ENCODE measurements around the gene FUOM.
A peak's percentile ranks its signal among the peaks of the same experiment; 100 is the strongest.

Gene FUOM

GRCh38 chr10:133309100-133309719, 48.6 kb downstream of the FUOM start:
- TF ChIP-seq HDGF (IDR thresholded peaks at IDR 0.05; ENCODE audit: borderline replicate concordance) (peak; percentile 77; the same call in 1 of the 2 replicates), TARDBP (IDR thresholded peaks at IDR 0.05) (no peak)
- CTCF ChIA-PET = no interaction called here
- peak; percentile 99 for DNase-seq (ENCODE audit: extremely low spot score)
- POLR2A ChIA-PET = no interaction called here

- TF ChIP-seq ARNT (IDR thresholded peaks at IDR 0.05) (peak; percentile 60), LEF1 (IDR thresholded peaks at IDR 0.05; ENCODE audit: borderline replicate concordance) (peak; percentile 78; the same call in 1 of the 2 replicates), CTBP1 (IDR thresholded peaks at IDR 0.05; ENCODE audit: borderline replicate concordance) (no peak), BHLHE40 (IDR thresholded peaks at IDR 0.05; ENCODE audit: borderline replicate concordance) (no peak), TARDBP (IDR thresholded peaks at IDR 0.05) (no peak), FOXA1 (IDR thresholded peaks at IDR 0.05) (no peak), FOXM1 (IDR thresholded peaks at IDR 0.05; ENCODE audit: borderline replicate concordance) (peak; percentile 95; the same call in 1 of the 2 replicates)
- ChIA-PET POLR2A (interaction anchor here (1.0 kb wide), 1 partner anchor 21 kb away, joined by 3 read pairs; no protein-coding TSS in a partner anchor), CTCF (interaction anchor here (0.9 kb wide), 1 partner anchor 20 kb away, joined by 3 read pairs; no protein-coding TSS in a partner anchor)
- DNase-seq (ENCODE audit: extremely low spot score) = peak; percentile 92
These were observed 49.3 kb downstream of the FUOM start, which contains the start of the genes TUBGCP2 and ZNF511 for GRCh38 chr10:133308421-133309099. TUBGCP2 (minus strand) TSS chr10:133308872; CDS start chr10:133302941, 5,931 bp downstream. ZNF511 (plus strand) TSS chr10:133308914; CDS start chr10:133308944, 30 bp downstream.

- ChIA-PET CTCF (interaction anchor here (0.7 to 1.3 kb wide), 4 partner anchors 11 to 163 kb away, joined by 3 to 5 read pairs (median 3); no protein-coding TSS in a partner anchor), POLR2A (interaction anchor here (0.7 to 1.7 kb wide), 3 partner anchors 16 to 22 kb away, joined by 3 to 5 read pairs (median 3); no protein-coding TSS in a partner anchor)
- DNase-seq (ENCODE audit: extremely low spot score) = peak; percentile 74
- TF ChIP-seq TARDBP (IDR thresholded peaks at IDR 0.05) (no peak), LEF1 (IDR thresholded peaks at IDR 0.05; ENCODE audit: borderline replicate concordance) (no peak), FOXA1 (IDR thresholded peaks at IDR 0.05) (no peak), L3MBTL2 (conservative IDR thresholded peaks at IDR 0.05) (no peak), ARNT (IDR thresholded peaks at IDR 0.05) (no peak), BHLHE40 (IDR thresholded peaks at IDR 0.05; ENCODE audit: borderline replicate concordance) (no peak), SUZ12 (IDR thresholded peaks at IDR 0.05) (no peak), ZNF384 (IDR thresholded peaks at IDR 0.05) (no peak), CTBP1 (IDR thresholded peaks at IDR 0.05; ENCODE audit: borderline replicate concordance) (no peak), HDGF (IDR thresholded peaks at IDR 0.05; ENCODE audit: borderline replicate concordance) (no peak), FOXM1 (IDR thresholded peaks at IDR 0.05; ENCODE audit: borderline replicate concordance) (no peak)
- TF ChIP-seq, protein P1, sequence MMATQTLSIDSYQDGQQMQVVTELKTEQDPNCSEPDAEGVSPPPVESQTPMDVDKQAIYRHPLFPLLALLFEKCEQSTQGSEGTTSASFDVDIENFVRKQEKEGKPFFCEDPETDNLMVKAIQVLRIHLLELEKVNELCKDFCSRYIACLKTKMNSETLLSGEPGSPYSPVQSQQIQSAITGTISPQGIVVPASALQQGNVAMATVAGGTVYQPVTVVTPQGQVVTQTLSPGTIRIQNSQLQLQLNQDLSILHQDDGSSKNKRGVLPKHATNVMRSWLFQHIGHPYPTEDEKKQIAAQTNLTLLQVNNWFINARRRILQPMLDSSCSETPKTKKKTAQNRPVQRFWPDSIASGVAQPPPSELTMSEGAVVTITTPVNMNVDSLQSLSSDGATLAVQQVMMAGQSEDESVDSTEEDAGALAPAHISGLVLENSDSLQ (IDR thresholded peaks at IDR 0.05) = no peak
These were observed 49.9 kb downstream of the FUOM start for GRCh38 chr10:133307776-133308420.

- POLR2A ChIA-PET = interaction anchor here (0.7 to 1.7 kb wide), 2 partner anchors 17 to 18 kb away, joined by 3 to 5 read pairs; no protein-coding TSS in a partner anchor
These were observed 50.9 kb downstream of the FUOM start for GRCh38 chr10:133306941-133307379.

GRCh38 chr10:133306097-133306476, 51.7 kb downstream of the FUOM start:
- POLR2A ChIA-PET = no interaction called here
- DNase-seq (ENCODE audit: extremely low spot score) = no peak
- TF ChIP-seq FOXK2 (IDR thresholded peaks at IDR 0.05) (no peak), ZNF384 (IDR thresholded peaks at IDR 0.05) (no peak), TARDBP (IDR thresholded peaks at IDR 0.05) (no peak), HDGF (IDR thresholded peaks at IDR 0.05; ENCODE audit: borderline replicate concordance) (no peak), L3MBTL2 (conservative IDR thresholded peaks at IDR 0.05) (no peak), LEF1 (IDR thresholded peaks at IDR 0.05; ENCODE audit: borderline replicate concordance) (no peak), ELF4 (IDR thresholded peaks at IDR 0.05) (no peak), BHLHE40 (IDR thresholded peaks at IDR 0.05; ENCODE audit: borderline replicate concordance) (no peak), SP1 (IDR thresholded peaks at IDR 0.05) (no peak), SUZ12 (IDR thresholded peaks at IDR 0.05) (no peak), FOXA1 (IDR thresholded peaks at IDR 0.05) (no peak), NFRKB (IDR thresholded peaks at IDR 0.05) (no peak), FOXM1 (IDR thresholded peaks at IDR 0.05; ENCODE audit: borderline replicate concordance) (no peak), CTBP1 (IDR thresholded peaks at IDR 0.05; ENCODE audit: borderline replicate concordance) (no peak), ARNT (IDR thresholded peaks at IDR 0.05) (no peak)
- TF ChIP-seq, protein P1 (IDR thresholded peaks at IDR 0.05) = no peak
- CTCF ChIA-PET = no interaction called here

More at GRCh38 chr10:133306941-133307379, 50.9 kb downstream of the FUOM start:
- CTCF ChIA-PET = interaction anchor here (0.7 to 1.3 kb wide), 3 partner anchors 12 to 40 kb away, joined by 3 to 5 read pairs (median 3); no protein-coding TSS in a partner anchor
- DNase-seq (ENCODE audit: extremely low spot score) = no peak
- TF ChIP-seq, protein P1 (IDR thresholded peaks at IDR 0.05) = 0 out of 2 replicates have a peak, but pooled peaks have one; percentile 27
- TF ChIP-seq BHLHE40 (IDR thresholded peaks at IDR 0.05; ENCODE audit: borderline replicate concordance) = no peak
